ENCODE results near the gene IGSF9.
A peak's percentile ranks its signal among the peaks of the same experiment; 100 is the strongest.

The IGSF9 gene

DNA sequence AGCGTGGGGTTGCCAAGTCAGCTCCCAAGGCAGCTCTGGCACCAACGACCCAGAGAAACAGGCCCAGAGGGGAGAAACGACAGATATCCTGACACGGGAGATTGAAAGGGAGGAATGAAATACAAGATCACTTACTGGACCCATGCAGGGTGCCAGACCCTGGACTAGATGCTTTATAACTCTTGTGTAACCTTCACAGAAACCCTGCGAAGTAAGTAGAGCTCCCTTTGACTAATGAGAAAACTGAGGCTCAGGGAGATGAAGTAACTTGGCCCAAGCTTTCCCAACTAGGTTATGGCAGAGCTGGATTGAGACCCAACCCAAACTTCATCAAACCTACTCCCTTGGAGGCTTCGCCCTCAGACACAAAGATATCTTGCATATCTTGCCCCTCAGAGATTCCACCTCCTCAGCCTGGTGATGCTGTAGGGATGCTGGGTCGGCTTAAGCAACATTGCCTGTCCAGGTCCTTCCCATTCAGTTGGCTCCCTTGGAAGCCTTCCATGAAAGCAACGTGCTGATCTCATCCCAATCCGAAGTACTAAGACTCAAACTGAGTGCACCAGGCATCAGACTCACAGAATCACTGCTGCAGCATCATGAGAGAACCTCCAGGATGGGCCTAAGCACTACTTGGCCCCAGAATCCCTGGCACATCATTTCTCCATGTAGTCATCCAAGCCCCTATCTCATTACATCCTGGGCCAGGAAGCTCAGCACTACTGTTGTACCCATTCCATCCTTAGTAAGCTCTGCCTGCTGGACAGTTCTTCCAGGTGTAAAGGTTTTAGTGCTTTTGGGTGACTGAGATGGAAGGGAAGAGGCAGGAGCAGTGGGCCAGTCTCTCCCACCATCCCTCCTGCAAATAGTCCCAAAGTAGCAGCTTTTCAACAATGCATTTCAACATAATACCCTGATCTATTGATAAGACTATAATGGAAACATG is 1.1 kb upstream of the IGSF9 start:
- no peak for DNase-seq (ENCODE audit: low read depth in 2 of 2)

DNA sequence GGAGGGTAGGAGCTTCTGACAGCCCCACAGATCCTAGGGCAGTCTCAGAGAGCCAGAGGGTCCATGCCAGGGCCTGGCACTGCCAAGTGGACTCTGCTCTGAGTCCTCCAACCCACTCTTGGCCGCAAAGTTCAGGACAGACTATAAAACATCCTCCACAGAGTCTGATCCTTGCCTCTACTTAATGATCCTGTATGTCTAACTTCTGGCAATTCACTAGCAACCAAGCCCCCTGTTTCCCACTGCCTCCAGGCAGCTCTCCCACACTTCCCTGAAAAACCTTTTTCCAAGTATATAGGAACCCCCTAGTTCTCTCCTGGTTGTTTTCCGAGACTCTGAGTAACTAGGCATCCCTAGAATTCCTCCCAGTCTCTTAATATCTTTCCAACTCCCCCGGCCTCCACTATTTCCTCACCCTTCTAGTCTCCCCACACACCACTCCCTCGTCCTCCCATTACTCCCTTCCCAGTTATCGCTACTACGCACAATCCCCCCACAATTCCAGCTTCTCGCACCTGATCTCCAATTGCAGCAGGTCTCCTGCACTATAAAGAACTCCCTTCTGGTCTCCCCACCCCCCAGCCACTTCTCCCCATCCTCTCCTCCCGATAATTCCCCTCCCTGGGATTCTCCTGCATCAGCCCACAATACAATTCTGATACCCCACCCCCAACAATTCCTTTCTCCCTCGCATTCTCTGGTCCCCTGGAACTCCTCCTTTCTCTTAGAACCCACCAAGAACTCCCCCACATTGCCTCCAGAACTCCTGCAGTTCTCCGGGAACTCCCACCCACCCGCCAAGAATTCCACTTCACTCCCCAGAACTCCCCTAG is 574 bp downstream of the IGSF9 start:
- no peak for DNase-seq (ENCODE audit: low read depth in 2 of 2)

DNA sequence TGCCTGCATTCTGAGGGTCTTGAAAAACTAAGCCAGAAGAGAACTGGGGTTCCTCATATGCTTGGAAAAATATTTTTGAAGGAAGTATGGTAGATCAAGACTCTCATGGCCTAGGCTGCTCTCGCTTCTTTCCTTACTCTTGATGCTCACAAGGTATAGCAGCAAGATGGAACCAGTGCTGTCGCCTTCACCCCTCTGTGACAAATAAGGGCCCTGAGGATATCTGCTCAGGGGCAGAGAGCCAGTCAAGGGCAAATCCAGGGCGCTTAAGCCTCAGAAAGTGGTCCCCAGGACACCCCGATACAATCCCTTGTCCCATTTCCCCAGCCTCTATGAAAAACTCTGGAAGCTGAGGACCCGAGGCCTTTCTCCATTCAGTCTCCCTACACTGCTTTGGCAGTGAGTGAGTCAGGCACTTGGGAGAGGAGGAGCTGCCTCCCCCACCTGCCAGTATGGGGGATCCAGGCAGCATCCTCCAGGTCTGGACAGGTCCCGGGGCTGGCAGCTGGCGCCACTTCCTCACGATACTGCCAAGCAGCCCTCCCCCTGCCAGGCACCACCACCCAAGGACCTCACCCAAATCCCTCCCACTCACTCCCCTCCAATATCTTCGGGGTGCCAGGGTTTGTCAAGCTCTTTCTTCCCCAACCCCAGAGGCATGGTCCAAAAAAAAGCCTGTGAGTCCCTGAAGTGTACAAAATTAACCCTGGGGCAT is 1.3 kb downstream of the IGSF9 start:
- DNase-seq (ENCODE audit: low read depth in 2 of 2), result no peak

DNA sequence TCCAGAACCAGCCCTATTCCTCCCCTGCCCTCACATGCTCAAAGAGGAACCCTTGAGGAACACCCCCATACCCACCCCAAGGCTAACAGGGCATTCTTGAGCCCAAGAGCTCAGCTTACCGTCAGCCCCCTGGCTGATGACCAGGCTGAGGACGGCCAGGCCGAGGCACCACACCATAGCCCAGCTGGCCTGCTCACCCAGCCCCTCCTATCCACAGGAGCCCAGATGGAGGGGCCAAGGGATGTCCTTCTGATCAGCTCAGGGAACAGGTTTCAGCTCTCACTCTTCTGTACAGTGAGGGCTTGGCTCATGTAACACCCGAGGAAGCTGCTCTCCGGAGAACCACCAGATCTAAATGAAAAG is 2.2 kb downstream of the IGSF9 start:
- no peak for DNase-seq (ENCODE audit: low read depth in 2 of 2)

DNA sequence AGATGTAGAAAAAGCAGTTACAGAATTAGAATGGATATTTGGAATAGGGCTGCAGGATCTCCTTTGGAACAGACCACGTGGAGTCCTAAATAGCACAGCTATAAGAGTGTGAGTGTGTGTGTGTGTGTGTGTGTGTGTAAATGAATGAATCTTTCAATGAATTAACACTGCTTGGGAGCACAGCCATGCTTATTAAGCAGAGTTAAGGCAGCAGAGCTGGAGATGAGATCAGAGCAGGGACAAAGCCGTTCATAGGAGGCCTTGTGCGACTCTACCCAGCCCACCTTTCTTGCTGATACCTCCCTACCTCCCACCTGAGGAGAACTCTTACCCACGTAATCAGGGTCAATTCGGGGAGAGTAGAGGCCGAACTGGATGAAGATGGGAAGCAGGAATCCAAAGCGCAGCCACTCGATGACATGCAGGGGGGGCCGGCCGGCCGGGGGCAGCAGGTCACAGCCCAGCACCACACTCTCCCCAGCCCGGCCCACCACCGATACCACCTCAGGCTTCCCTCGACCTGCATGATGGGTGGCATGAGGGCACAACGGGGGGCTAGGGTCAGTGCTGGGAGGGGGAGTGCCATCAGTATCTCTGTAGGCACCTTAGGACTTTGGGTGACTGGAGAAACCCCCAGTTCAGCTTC is 2.7 kb downstream of the IGSF9 start:
- DNase-seq (ENCODE audit: low read depth in 2 of 2), result no peak

DNA sequence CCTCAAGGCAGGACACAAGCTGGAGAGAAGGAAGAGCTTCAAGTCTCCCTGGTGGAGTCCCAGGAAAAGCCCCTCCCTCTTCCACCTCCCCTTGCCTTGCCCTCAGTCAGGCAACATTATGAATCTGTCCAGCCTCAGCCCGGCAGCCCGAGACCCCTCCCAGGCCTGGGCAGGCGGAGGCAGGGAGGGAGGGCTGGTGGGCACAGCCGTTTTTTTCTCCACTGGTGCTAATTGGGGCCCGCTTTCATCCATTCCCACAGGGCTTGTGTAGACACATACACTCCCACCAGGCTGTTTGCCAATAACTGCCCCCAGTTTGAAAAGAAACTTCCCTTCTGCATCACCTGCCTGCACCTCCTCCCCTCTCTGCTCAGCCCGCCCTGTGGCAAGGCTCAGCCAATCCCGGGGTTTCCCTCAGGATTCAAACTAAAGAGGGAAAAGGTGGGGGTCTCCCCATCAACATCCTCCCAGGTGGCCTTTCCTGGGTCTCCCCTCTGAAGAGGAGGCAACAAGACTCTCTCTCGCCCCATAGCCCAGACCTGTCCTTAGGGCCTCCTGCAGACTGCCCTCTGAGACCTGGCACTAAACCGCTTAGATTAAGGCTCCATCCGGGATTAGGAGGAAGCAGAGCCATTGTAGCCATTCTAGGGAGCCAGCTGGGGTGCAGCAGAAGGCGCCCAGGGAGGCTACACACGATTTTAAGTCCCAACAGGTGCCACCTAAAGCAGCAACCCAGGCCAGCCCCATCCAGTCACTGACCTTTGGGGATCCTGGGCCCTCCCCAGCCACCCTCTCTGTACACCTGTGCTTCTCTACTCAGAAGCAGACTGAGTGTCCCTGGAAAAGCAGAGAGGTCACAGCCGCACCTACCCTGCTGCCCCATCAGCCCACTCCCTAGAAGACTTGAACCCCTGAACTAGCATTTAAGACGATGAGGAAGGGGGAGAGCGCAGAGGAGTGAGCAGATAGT is 3.5 kb downstream of the IGSF9 start:
- DNase-seq (ENCODE audit: low read depth in 2 of 2), result no peak

DNA sequence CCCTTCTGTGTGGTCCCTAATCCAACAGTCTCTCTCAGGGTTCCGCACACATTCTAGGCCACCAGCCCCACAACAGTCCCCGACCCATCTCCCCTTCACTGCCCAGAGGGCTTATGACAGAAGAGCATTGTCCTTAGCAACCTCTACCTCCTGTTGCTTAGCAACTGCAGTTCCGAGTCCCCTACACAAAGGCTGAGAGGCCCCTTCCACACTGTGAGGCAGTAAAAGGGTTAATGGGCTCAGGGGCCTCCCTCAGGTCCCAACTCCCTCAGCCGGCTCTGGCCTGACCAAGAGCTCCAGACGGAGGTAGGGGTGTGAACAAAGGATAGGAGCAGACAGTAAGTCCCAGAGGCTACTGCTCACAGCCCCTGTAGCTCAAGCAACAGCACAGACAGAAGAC is 4.3 kb downstream of the IGSF9 start:
- no peak for DNase-seq (ENCODE audit: low read depth in 2 of 2)

DNA sequence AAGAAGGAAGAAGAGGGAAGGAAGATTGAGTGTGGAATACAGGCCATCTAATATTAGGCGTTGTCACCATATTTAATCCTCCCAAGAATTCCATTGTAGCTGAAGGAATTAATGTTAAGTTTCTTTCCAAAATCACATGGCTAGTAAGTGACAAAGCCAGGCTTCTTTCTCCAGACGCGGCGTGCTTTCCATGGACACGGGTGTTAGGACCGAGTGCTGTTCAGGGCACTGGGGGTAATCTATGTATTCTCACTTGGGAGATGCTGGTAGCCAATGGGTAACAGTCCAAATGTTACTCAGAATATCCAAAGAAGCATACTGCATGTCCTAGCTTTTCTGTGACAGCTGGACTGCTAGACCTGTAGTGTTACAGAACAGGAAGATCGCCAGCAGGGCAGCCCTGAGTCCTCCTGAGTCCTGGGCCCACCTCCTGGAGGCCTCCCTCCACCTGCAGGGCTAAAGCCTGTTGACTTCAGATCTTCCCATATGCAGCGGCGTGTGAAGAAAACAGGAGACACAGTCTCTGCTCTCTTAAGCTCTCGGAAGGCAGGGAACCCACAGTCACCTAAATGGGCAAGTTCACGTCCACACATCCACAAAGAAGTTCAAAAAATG is 5.3 kb downstream of the IGSF9 start:
- no peak for DNase-seq (ENCODE audit: low read depth in 2 of 2)

DNA sequence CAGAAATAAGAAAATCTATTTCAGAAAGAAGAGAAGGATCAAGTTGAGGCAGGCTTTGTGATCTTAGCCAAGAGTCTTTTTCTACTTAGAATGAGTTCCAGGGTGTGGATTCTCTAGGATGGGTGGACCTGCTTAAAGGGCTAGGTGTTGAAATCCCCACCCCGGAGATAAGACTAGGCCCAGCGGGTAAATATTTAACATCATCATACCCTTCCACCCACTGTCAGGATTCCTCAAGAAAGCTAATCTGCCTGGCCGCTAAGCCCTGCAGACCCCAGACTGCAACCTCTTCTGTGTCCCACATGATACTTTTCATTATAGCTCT is 5.8 kb downstream of the IGSF9 start:
- DNase-seq (ENCODE audit: low read depth in 2 of 2), result no peak

DNA sequence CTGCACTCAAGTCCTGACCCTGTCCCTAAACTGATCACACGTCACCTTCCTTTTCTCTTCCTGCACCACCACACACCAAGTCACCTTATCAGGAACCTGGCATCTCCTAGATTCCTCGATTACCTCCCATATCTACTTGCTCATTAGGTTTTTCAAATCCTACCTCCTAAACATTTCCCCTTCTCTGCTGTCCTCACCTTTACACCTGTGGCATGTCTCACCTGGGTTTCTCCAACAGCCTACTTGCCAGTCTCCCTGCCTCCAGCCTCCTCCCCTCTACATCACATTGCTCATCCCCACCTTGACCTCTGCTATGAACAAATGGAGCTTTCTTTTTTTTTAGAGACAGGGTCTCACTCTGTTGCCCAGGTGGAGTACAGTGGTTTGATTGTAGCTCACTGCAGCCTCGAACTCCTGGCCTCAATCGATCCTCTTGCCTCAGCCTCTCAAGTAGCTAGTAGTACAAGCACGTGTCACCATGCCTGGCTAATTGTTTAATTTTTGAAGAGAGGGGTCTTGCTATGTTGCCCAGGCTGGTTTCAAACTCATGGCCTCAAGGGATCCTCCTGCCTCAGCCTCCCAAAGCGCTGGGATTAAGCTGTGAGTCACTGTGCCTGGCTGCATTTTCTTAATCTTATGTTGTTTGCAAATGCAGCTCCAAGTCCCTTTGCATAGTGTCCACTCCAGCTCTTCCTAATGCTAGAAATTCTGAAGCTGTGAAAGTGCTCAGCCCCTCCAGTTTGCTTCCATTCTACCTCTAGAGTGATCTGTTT is 6.3 kb downstream of the IGSF9 start:
- no peak for DNase-seq (ENCODE audit: low read depth in 2 of 2)

DNA sequence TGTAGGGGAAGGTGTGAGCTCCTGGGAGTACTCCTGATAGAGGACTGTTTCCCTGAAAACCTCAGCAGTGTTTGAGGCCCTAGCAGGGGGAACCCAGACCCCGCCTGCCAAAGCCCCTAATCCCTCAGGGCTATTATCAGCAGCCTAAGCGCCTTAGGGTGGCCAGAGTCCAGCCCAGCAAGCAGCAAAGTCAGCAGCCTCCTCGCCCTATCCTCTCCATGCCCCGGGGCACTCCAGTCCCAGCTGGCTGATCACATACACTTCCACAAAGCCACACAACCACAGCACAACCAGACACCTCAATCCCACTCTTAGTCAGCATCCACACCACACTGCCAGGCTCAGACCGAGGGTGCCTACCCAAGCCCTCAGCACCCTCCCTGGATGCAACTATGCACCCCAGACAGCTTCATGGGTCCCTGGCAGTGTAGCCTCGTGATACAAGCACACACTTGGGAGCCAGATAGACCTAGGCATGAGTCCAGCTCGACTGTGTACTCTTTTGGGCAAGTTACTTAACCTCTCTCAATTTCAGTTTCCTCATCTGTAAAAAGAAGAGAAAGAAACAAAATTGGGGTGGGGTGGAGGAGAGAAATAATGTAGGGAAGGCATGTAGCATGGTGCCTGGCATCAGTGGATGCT is 7.1 kb downstream of the IGSF9 start:
- no peak for DNase-seq (ENCODE audit: low read depth in 2 of 2)

DNA sequence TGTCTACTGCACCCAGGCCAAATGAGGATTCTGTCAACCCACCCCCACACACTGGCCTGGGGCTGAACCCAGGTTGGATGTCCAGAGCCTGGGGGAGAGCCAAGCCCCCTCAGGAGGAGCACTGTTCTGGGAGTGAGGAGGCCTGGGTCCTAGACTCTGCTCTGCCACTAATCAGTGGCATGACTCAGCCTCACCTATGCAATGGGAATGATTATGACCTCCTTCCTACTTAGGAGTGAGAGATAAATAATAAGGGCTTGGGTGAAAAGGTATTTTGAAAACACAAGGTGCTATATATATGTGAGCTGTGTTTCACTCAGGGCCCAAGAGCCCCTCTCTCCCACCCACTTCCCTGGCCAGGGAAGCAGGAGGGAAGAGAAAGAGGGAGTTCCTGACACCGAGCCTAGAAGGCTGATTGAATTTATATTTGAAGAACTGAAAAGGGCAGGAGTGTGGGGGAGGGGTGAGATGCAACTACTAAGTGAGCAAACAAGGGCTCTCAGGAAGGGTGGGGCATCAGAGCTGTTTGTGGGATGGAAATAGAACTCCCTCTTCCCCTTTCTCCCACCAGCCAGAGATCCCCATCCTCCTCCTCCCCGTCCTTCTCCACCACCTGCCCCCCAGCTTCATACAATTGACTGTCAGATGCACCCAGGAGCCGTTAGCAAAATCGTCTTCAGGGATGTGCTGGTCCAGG is 8.2 kb downstream of the IGSF9 start:
- no peak for DNase-seq (ENCODE audit: low read depth in 2 of 2)

DNA sequence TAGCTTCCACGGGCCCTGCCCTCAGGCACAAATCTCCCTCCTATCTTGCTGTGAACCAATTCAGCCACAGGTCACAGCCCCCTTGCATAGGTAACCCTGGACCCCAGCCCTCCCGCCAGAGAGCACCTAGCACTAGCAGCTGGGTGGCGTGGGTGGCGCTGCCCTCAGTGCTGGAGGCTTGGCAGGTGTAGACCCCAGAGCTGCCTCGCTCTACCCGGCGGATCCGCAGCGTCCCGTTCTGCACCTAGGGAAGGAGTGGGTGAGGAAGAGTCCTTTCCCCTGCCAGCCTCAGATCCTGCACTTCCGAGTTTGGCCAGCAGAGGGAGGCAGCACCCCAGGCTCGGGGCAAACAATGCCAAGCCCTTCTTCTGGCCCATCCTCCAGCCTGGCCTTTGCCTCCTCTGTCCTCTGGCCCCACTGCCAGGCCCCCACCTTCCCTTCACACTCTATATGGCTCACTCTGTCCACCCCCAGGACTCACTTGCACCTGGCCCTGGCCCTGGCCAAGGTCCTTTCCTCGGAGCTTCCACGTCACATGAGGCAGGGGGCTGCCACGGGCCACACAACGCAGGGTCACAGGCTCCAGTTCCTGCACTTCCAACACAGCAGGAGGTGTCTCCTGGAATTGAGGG is 9.0 kb downstream of the IGSF9 start:
- peak; percentile 73 to 87 for DNase-seq (ENCODE audit: low read depth in 2 of 2)

DNA sequence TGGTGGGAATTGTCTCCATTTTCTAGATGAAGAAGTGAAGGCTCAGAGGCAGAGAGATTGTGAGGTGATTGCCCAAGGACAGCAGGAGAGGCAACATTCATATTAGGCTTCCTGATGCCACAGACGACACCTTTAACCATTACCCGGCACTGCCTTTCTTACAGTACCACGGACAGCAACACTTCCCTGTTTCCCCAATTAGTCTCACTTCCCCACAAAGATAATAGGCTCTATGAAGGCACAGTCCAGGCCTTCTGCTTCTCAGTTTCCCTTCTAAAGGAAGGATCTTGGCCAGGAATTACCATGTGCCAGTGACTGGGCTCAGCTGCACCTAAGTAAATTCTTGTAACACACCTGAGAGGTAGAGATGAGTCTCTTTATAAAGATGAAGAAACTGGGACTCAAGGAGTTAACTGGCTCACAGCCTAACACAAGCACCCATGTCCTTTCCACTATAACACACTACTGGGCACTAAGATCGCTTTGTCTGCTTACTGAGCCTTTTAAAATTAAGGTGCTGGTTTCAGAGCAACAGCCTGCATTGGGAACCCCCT is 9.6 kb downstream of the IGSF9 start:
- DNase-seq (ENCODE audit: low read depth in 2 of 2), result no peak

DNA sequence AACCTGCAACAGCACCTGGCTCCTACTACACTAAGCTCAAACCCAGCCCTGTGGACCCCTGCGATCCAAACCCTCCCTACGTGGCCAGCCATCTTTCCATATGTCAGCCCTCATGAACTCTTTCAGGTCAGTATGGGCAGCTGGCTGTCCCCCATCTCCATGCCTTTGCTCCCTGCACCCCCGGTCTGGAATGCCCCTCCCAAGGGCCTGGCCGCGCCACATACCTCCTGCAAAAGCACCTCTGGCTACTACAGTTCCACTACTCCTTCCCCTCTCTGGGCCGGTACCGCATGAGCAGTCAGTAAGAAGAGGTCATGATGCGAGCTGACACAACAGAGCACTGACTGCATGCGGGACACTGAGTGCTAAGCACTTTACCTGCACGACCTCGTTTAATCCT is 10.1 kb downstream of the IGSF9 start:
- DNase-seq (ENCODE audit: low read depth in 2 of 2), result no peak

DNA sequence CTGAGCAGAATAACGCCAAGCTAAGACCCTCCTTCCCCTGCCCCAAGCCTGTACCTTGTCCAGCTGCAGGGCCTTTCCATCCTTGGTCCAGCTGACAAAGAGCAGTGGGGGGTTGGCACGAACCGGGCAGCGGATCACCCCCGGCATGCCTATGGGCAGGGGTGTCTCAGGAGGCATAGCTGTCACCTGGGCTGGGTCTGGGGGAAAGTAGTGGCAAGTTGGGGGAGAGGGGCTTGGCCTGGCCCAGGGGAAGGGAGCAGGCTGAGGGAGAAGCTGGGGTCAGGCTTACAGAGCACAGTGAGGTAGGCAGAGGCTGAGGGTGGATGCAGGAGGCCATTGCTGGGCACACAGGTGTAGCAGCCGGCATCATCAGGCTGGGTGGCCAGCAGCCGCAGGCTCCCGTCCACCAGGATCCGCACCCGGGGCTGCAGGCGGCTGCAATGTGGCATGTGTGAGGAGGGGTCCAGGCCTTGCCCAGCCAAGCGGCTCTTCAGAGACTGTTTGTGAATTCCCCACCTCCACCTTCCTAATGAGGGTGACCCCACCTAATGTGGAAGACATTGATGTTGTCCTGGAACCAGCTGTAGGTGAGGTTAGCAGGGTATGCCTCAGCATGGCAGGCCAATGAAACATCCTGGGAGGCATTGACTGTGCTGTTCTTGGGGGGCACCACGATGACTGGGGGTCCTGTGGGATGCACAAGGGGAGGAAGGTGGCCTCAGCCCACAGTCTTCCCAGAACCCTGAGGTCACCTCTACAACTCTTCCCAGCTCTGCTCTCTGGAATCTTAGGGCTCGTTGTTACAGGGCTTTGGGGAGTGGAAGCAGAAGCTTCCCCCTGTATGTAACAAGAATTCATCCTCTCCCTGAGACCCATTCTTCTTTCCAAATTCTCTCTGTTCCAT is 11.0 kb downstream of the IGSF9 start:
- no peak for DNase-seq (ENCODE audit: low read depth in 2 of 2)

DNA sequence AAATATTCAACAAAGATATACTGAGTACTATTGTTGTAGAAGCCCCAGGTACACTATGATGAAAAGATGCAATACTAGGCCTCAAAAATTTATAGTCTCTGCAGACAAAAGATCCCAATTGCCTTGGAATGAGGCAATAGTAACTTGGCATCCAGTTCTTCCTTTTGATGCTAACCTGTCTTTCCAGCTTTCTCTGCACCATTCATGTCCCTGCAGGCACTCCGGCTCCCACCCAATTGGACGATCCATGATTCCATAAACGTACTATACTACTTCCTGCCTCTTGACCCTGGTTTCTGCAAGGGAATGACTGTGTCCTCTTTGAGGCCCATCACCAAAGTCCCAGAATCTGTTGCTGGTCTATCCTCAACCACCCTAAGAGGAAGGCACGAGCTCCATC is 12.1 kb downstream of the IGSF9 start:
- DNase-seq (ENCODE audit: low read depth in 2 of 2), result no peak

All from stimulated activated CD4-positive, alpha-beta T cell treated with anti-CD3 and anti-CD28 coated beads, Interleukin-4, amount 100 ng/mL, for 48 hours (primary cell).